Mesodermal cell (in vitro differentiated cells): ENCODE measurements around the gene GRIA1.
"Not testable (repeated sequence)": the region's sequence is repeated elsewhere in the genome, so short reads cannot be mapped to it uniquely, and the experiment has no call there.

Experiments
- H3K27ac ChIP-seq: 2 replicates; pipeline ENCODE4 v1.7.0; 2013; ENCODE audit warnings: mild to moderate bottlenecking, low read depth, low read length, moderate library complexity; ENCODE audit not compliant: severe bottlenecking
- H3K36me3 ChIP-seq: 2 replicates; pipeline ENCODE4 v1.7.1; 2013; ENCODE audit warnings: mild to moderate bottlenecking, low read length, moderate library complexity; ENCODE audit not compliant: control insufficient read depth, insufficient read depth
- H3K4me1 ChIP-seq: one replicate; pipeline ENCODE4 v1.7.1; 2013; ENCODE audit warnings: mild to moderate bottlenecking, low read length; ENCODE audit not compliant: insufficient read depth, control insufficient read depth, poor library complexity, severe bottlenecking
- H3K4me3 ChIP-seq: 2 replicates; pipeline ENCODE4 v1.7.0; 2013; ENCODE audit warnings: low read length, control low read depth, mild to moderate bottlenecking; ENCODE audit not compliant: insufficient read depth, poor library complexity, severe bottlenecking; ENCODE audit errors: extremely low read depth
- H3K9me3 ChIP-seq: 2 replicates; pipeline ENCODE4 v1.7.1; 2013; ENCODE audit warnings: mild to moderate bottlenecking, low read length, moderate library complexity; ENCODE audit not compliant: control insufficient read depth
- WGBS, 2 experiments: methylation state at CpG; one replicate each; pipeline ENCODE4 v1.1.5; 2013; ENCODE audit warnings: missing lambda C conversion rate in 2 of 2; ENCODE audit not compliant: insufficient coverage in 2 of 2; 5-methylcytosine and 5-hydroxymethylcytosine counted together

GRIA1 gene

DNA sequence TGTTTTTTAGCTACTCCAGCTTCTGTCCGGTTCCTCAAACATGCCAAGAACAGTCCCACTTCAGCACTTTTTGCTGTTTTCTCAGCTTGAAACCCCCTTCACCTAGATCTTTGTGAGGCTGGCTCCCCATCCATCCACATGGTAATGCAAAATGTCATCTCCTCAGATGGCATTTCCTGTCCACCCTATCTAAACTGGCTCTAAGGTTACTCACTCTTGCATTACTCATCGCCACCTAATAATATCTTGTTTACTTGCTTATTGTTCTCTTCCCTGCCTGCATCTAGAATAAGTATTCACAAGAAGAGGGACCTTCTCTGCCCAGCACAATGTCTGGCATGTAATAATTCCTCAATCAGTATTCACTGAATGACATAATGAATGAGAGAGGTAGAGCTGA lies 328.2 kb downstream of the GRIA1 start:
- Histone ChIP-seq H3K9me3 (no peaks in the 10 kb centered on the region), H3K4me3 (no peak overlapping the region), H3K4me1 (peaks cover 30% of the 10 kb centered on the region), H3K36me3 (no peaks in the 10 kb centered on the region), H3K27ac (no peak overlapping the region)
- WGBS, 2 experiments, result 76 to 100% methylated on average over 2 of the region's 2 CpGs

DNA sequence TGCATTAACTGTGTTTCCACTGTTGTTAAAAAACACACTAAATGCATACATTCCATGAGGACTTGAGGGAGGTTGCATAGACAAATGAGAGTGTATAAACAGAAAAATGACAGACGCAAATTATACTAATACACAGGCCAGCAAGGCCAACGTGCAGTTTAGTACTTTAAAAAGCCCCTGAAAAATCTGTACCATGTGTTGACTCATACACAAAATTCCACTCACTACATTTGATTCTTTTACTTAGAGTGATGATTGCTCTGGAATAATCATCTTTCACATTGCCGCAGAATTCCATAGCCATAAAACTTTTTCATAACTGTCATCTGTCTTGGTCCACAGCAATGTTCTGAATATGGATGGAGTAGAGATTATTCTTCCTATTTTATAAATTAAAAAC lies 332.6 kb downstream of the GRIA1 start:
- WGBS, 2 experiments, result no CpG with 5 or more reads among the region's 3 CpGs
- Histone ChIP-seq H3K36me3 (no peaks in the 10 kb centered on the region), H3K27ac (no peak overlapping the region), H3K4me1 (peaks cover 15% of the 10 kb centered on the region), H3K4me3 (no peak overlapping the region), H3K9me3 (no peaks in the 10 kb centered on the region)

- no peaks in the 10 kb centered on the region for H3K36me3 ChIP-seq
- no peaks in the 10 kb centered on the region for H3K9me3 ChIP-seq
- no peak overlapping the region for H3K4me3 ChIP-seq
- WGBS, 2 experiments, result 18 to 27% methylated on average over 5 to 6 of the region's 6 CpGs
- H3K4me1 ChIP-seq, result peaks cover 8% of the 10 kb centered on the region
- H3K27ac ChIP-seq, result no peak overlapping the region
Measured at GRCh38 chr5:153824909-153825308, 334.4 kb downstream of the GRIA1 start.

DNA sequence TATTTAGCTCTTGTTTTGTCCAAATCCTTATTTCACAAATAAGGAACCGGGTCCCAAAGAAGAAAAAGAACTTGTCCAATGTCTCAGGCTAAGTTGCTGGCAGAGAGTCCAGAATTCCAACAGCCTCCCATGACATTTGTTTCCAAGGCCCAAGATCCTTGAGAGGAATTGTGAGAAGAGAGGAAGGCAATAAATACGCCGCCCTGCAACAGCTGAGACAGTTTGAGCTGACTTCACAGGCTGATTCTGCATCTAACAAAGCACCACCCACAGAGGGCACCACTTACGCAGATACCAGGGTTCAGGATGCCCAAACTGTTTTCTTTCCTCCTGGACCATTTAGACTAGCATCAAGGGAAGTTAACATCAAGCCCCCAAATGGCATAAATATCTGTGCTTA lies 336.9 kb downstream of the GRIA1 start:
- no peaks in the 10 kb centered on the region for H3K36me3 ChIP-seq
- H3K27ac ChIP-seq, result no peak overlapping the region
- H3K9me3 ChIP-seq, result no peaks in the 10 kb centered on the region
- WGBS, 2 experiments, result 85% methylated on average over 4 of the region's 4 CpGs; no CpG with 5 or more reads in 1 of the 2 experiments
- peaks cover 8% of the 10 kb centered on the region for H3K4me1 ChIP-seq
- no peak overlapping the region for H3K4me3 ChIP-seq

DNA sequence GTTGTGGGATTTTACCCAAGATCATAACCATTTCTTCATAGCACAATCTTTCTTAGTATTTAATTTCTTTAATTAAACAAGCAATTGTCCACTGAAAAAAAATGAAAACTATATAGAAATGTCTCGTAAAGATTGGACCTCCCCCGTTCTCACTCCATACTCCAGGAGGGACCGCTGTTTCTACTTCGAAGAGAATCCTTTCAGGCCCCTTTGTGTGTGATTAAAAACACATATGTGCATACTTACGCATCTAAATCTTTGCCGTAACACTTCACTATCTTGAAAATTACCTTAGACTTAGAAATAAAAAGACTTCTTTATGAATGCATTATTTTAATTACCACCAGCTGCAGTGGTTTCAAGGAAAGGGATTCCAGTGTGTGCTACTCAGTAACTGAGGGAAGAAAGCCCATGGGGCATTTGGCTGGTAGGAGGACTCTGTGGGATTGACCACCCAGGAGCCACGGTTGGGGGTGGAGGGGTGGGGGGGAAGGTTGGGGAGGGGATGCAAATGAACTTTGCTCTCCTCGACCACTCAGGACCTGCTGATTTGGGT lies 339.1 kb downstream of the GRIA1 start:
- peaks cover 8% of the 10 kb centered on the region for H3K4me1 ChIP-seq
- H3K9me3 ChIP-seq, result no peaks in the 10 kb centered on the region
- H3K27ac ChIP-seq, result no peak overlapping the region
- no peaks in the 10 kb centered on the region for H3K36me3 ChIP-seq
- 33 to 40% methylated on average over 1 of the region's 8 CpGs for WGBS, 2 experiments
- H3K4me3 ChIP-seq, result no peak overlapping the region

- no CpG with 5 or more reads among the region's 2 CpGs for WGBS, 2 experiments
- Histone ChIP-seq H3K36me3 (no peaks in the 10 kb centered on the region), H3K27ac (no peak overlapping the region), H3K4me1 (peaks cover 4% of the 10 kb centered on the region), H3K9me3 (no peaks in the 10 kb centered on the region), H3K4me3 (no peak overlapping the region)
Measured at GRCh38 chr5:153831973-153832372, 341.5 kb downstream of the GRIA1 start.

DNA sequence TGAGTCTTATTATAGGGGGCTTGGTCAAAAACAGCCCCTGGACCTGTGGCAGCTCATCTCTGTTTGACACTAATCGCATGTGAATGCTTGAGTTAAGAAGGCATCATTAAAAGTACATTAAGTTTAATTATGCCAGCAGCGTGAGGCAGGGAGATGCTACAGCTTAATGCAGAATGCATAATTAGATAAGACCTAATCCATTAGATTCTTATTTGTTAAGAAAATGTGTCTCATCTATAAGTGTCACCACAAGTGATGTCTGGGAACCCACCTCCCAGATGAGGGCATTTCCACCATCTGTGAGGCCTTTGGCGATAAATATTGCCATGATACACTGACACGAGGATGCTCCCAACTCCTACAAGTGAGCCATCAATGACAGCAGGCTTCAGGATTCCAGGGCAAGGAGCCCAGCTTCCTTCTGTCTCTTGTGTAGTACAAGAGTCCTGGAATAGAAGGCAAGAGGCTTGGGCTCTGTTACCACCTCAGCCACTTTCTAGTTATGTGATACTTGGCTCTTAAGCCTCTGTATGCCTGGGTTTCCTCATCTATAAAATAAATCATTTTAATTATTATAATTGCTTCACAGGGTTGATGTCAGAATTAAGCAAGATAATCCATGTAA lies 345.5 kb downstream of the GRIA1 start:
- 83 to 88% methylated on average over 1 to 3 of the region's 4 CpGs for WGBS, 2 experiments
- no peak overlapping the region for H3K4me3 ChIP-seq
- no peaks in the 10 kb centered on the region for H3K9me3 ChIP-seq

DNA sequence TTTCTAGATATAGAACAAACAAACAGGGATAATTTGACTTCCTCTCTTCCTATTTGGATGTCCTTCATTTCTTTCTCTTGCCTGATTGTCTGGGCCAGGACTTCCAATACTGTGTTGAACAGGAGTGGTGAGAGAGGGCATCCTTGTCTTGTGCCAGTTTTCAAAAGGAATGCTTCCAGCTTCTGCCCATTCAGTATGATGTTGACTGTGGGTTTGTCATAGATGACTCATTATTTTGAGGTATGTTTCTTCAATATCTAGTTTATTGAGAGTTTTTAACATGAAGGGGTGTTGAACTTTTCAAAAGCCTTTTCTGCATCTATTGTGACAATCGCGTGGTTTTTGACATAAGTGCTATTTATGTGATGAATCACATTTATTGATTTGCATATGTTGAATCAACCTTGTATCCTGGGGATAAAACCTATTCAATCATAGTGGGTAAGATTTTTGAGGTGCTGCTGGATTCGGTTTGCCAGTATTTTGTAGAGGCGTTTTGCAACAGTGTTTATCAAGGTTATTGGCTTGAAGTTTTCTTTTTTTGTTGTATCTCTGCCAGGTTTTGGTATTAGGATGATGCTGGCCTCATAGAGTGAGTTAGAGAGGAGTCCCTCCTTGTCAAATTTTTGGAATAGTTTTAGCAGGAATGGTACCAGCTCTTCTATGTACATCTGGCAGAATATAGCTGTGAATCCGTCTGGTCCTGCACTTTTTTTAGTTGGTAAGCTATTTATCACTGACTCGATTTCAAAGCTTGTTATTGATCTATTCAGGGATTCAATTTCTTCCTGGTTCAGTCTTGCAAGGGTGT lies 359.0 kb downstream of the GRIA1 start:
- not testable (repeated sequence) for H3K4me1 ChIP-seq, H3K27ac ChIP-seq, H3K4me3 ChIP-seq, H3K9me3 ChIP-seq, H3K36me3 ChIP-seq
- 76 to 95% methylated on average over 5 to 6 of the region's 6 CpGs for WGBS, 2 experiments

More for the DNA sequence above, 345.5 kb downstream of the GRIA1 start:
- H3K27ac ChIP-seq, result no peak overlapping the region
- no peaks in the 10 kb centered on the region for H3K36me3 ChIP-seq
- H3K4me1 ChIP-seq, result no peaks in the 10 kb centered on the region

- H3K9me3 ChIP-seq, result no peaks in the 10 kb centered on the region
- no peaks in the 10 kb centered on the region for H3K4me1 ChIP-seq
- H3K36me3 ChIP-seq, result no peaks in the 10 kb centered on the region
- H3K27ac ChIP-seq, result no peak overlapping the region
- 83 to 89% methylated on average over 1 to 3 of the region's 4 CpGs for WGBS, 2 experiments
- H3K4me3 ChIP-seq, result no peak overlapping the region
Measured at GRCh38 chr5:153860195-153860886, 369.9 kb downstream of the GRIA1 start.

DNA sequence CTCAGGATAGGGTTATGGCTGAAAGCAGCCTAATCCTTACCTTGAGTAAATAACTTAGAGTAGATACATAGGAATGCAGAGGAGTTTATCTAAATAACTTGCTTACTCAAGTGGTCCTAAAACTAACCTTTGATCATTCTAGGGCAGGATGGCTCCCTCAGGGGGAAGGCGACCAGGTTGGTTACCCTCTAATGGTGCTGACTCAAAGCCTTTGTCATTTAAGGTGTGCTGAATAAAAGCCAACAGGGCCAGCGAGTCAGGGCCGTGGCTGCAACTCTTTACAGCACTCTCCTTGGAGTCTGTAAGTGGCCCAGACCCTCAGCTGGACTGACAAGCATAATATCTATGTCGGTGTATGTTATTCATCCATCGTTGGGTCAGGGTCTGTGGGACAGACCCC lies 372.4 kb downstream of the GRIA1 start:
- H3K27ac ChIP-seq, H3K36me3 ChIP-seq, H3K4me3 ChIP-seq, H3K4me1 ChIP-seq, H3K9me3 ChIP-seq: not testable (repeated sequence)
- WGBS, 2 experiments, result 64 to 83% methylated on average over 3 to 4 of the region's 5 CpGs
